ENCODE measurements around the gene SCYGR8.

DNA sequence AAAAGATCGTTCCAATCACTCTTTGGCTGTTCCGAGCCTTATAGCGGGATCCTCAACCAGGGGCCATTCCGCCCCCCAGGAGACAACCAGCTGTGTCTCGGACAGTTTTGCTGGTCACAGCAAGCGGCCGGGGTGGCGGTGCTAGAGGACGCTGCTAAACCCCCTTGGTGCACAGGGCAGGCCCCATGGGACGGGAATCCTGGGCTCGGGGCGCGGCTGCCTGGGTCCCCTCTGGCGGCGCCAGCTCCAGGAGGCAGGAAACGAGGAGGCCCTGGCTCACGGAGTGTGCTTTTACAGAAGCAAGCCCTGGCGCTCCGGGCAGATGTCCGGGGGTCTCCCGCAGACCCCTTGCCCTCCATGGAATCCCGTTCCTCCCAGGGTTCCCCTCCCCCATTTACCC, 22.1 kb downstream of the SCYGR8 start:
- TF ChIP-seq EZH2 (IDR thresholded peaks at IDR 0.05; ENCODE audit: borderline replicate concordance, low read depth, low read length, poor library complexity, severe bottlenecking) = no peak
- TF ChIP-seq, protein P1, sequence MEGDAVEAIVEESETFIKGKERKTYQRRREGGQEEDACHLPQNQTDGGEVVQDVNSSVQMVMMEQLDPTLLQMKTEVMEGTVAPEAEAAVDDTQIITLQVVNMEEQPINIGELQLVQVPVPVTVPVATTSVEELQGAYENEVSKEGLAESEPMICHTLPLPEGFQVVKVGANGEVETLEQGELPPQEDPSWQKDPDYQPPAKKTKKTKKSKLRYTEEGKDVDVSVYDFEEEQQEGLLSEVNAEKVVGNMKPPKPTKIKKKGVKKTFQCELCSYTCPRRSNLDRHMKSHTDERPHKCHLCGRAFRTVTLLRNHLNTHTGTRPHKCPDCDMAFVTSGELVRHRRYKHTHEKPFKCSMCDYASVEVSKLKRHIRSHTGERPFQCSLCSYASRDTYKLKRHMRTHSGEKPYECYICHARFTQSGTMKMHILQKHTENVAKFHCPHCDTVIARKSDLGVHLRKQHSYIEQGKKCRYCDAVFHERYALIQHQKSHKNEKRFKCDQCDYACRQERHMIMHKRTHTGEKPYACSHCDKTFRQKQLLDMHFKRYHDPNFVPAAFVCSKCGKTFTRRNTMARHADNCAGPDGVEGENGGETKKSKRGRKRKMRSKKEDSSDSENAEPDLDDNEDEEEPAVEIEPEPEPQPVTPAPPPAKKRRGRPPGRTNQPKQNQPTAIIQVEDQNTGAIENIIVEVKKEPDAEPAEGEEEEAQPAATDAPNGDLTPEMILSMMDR (conservative IDR thresholded peaks at IDR 0.05; ENCODE audit: low read depth, low read length) = no peak
